GM19023 (cell line): ENCODE data around the gene KCTD5.
"Not testable (repeated sequence)": the region's sequence is repeated elsewhere in the genome, so short reads cannot be mapped to it uniquely, and the experiment has no call there.

Experiments
- ATAC-seq: cut with Tn5 transposase; IDR thresholded peaks from one replicate; pipeline ENCODE4 v1.9.1; 2021; ENCODE audit warnings: mild to moderate bottlenecking, moderate library complexity; ENCODE audit not compliant: unreplicated experiment

Gene KCTD5

GRCh38 chr16:2671741-2672140 is 10.6 kb upstream of the KCTD5 start:
- ATAC-seq, result no peak

GRCh38 chr16:2673066-2673999 is 9.0 kb upstream of the KCTD5 start:
- peak; percentile 93 for ATAC-seq

DNA sequence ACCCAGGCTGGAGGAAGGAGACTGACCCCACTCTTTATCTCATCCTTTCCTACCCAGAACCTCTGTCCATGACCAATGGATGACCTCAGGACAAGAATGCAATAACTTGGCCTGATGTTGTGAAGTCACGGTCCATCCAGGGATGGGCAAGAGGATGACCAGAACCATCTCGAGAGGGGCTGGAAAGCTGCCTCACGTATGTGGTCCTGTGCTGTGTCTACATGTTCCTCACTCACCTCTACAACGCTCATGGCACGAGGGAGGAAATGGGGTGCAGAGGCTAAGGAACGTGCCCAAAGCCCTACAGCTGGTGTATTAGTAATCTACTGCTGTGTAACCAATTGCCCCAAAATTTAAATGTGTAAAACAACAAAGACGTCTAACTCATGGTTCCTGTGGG is 7.3 kb upstream of the KCTD5 start:
- no peak for ATAC-seq

GRCh38 chr16:2675714-2676113 is 6.6 kb upstream of the KCTD5 start:
- ATAC-seq, result no peak

GRCh38 chr16:2676937-2677336 is 5.4 kb upstream of the KCTD5 start:
- ATAC-seq, result not testable (repeated sequence)

- ATAC-seq, result not testable (repeated sequence)
These were observed 3.9 kb upstream of the KCTD5 start for GRCh38 chr16:2678206-2678965.

DNA sequence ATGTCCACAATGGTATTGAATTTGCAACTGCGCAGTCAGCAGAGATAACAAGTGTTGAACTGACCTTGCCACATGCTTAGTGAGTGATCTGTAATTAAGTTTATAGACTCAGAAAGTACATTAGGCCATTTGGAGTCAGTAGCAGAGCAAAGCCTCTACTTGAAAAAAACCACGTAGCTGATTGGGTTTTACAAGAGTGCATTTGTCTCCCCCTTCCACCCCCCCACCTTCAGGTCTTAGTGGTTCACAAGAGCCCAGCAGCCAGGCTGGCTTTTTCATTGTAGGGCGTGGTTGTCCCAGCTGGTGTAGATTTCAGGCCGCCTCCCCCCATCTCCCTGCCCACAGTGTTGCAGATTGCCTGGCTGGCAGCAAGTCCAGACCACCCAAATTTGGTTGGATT is 2.4 kb upstream of the KCTD5 start:
- ATAC-seq, result not testable (repeated sequence)

DNA sequence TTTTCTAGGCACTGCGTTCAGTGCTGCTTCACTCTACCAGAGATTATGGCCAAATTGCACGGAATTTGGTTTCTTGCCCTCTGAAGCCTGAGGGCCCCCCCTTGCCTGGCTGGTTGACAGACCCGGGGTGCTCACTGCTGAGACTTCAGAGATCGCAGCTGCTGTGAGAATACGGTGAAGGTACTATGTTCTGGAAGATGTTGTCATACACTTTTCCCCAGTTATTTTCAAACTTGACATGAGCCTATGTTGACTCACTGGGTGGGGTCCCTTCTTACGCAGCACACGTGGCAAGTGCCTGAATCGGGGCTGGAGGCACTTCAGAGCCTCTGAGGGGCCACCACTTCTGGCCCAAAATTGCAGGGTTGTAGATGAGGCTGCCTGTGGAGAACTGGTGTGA is 2.0 kb upstream of the KCTD5 start:
- ATAC-seq, result not testable (repeated sequence)

- ATAC-seq, result not testable (repeated sequence)
These were observed 718 bp downstream of the KCTD5 start for GRCh38 chr16:2683041-2683440.

GRCh38 chr16:2686075-2686474 is 3.8 kb downstream of the KCTD5 start:
- not testable (repeated sequence) for ATAC-seq

- peak; percentile 50 for ATAC-seq
These were observed 4.7 kb downstream of the KCTD5 start for GRCh38 chr16:2686912-2687507.

- no peak for ATAC-seq
These were observed 5.4 kb downstream of the KCTD5 start for GRCh38 chr16:2687531-2688308.

- not testable (repeated sequence) for ATAC-seq
These were observed 7.1 kb downstream of the KCTD5 start for GRCh38 chr16:2689422-2689821.

- ATAC-seq, result no peak
These were observed 7.9 kb downstream of the KCTD5 start for GRCh38 chr16:2689968-2690801.

DNA sequence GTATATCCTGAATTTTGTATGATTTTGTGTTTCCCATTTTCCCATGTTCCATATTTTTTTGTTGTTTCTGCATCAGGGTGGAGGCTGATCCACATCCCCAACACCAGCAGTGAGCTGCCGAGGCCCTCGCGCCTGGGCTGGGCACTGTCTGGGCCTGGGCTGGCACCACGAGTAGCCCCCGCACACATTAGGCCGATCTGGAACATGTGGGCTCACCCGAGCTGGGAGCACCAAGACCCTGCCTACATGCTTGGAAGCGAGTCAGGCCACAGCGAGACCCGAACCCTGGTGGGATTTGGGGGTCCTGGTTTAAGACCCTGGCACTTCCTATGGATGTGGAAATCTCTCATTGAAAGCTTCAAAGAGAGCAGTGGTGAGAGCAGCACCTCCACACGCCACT is 8.5 kb downstream of the KCTD5 start:
- no peak for ATAC-seq

- no peak for ATAC-seq
These were observed 9.3 kb downstream of the KCTD5 start for GRCh38 chr16:2691491-2692248.

GRCh38 chr16:2692251-2692947 is 10.1 kb downstream of the KCTD5 start:
- ATAC-seq, result no peak

DNA sequence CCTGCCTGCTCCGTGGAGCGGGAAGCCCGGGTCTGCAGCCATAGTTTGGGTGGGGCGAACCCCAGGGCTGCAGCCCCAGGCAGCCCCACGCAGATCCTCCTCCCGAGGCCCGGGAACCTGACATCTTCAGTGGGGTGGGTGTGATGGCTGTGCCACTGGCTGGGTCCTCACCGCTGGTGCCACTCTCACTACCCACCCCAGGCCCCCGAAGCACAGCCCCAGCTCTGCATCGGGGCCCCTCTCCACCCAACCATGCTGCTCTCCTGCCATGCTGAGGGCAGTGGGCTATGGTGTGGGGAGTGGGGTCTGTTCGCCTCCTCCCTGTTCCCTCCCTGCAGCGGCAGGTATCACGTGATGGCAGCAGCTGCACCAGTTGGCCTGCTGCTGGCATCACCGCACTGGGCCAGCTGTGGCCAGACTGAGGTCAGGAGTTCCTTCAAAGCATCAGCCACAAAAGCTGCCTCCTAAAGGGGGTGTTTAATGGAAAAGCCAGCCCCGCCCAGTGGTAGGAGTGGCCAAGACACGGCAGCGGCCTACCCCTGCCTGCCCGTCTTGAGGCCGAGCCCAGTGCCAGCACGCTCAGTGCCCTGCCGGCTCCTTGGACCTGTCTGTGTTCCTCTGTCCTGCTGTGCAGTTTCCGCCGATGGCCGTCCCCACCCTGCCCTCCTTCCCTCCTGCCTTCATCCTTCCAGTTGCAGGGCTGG is 10.8 kb downstream of the KCTD5 start:
- no peak for ATAC-seq
